GM19193 (cell line): Measurements from ENCODE around the gene RTN4R.

Experiments
- POLR2A ChIP-seq: IDR thresholded peaks from 4 replicates; pipeline ENCODE4 v1.6.1; 2011; ENCODE audit not compliant: insufficient read depth, insufficient read length; ENCODE audit errors: extremely low read depth

RTN4R gene

GRCh38 chr22:20226077-20226716 is 41.9 kb downstream of the RTN4R start:
- no peak for TF ChIP-seq POLR2A

DNA sequence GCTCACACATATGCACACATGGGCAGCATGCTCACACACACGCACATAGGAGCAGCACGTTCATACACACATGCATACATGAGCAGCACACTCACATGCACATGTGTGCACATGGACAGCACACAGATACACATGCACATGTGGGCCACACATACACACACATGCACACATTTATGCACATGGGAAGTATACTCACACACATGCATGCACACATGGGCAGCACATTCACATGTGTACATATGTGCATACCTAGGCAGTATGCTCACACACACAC is 42.5 kb downstream of the RTN4R start:
- TF ChIP-seq POLR2A, result no peak

DNA sequence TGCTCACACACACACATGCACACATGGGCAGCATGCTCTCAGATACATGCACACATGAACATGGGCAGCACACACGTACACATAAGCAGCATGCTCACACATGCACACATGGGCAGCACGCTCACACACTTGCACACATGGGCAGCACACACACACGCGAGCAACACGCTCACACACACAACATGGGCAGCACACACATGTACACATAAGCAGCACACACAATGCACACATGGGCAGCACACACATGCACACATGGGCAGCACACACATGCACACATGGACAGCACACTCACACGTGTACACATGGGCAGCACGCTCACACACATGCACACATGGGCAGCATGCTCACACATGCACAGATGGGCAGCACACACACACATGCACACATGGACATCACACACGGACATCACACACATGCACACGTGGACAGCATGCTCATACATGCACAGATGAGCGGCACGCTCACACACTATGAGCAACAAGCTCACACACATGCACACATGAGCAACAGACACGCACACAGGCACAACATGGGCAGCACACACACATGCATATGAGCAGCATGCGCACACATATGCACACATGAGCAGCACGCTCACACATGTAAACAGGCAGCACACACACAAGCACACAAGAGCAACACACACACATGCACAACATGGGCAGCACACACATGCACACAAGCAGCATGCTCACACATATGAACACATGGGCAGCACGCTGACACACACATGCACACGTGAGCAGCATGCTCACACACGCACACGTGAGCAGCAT is 43.0 kb downstream of the RTN4R start:
- no peak for TF ChIP-seq POLR2A

DNA sequence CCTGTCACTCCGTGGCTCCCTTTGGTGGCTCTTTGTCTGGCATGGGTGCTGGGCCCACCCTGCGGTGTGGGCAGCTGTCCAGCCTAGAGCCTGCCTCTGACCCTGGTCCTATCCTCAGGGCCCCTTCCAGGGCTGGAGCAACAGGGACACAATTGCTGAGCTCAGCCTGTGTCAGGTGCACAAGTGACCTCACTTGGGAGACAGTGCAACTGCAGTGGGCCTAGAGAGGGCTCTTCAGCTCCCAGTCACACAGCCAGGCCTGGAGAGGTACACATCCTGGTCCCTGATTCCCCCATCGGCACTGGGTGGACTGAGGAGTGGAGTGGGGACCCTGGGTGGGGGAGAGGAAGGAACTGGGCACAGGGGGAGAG is 43.9 kb downstream of the RTN4R start:
- TF ChIP-seq POLR2A, result no peak

GRCh38 chr22:20223421-20224255 is 44.5 kb downstream of the RTN4R start:
- TF ChIP-seq POLR2A, result no peak

GRCh38 chr22:20222764-20223420 is 45.2 kb downstream of the RTN4R start:
- no peak for TF ChIP-seq POLR2A

- TF ChIP-seq POLR2A, result no peak
These were observed 46.4 kb downstream of the RTN4R start for GRCh38 chr22:20221421-20222340.

- TF ChIP-seq POLR2A, result no peak
These were observed 47.5 kb downstream of the RTN4R start for GRCh38 chr22:20220629-20221026.

GRCh38 chr22:20219667-20220628 is 48.2 kb downstream of the RTN4R start:
- TF ChIP-seq POLR2A, result no peak

- TF ChIP-seq POLR2A, result no peak
These were observed 49.1 kb downstream of the RTN4R start for GRCh38 chr22:20218987-20219386.

DNA sequence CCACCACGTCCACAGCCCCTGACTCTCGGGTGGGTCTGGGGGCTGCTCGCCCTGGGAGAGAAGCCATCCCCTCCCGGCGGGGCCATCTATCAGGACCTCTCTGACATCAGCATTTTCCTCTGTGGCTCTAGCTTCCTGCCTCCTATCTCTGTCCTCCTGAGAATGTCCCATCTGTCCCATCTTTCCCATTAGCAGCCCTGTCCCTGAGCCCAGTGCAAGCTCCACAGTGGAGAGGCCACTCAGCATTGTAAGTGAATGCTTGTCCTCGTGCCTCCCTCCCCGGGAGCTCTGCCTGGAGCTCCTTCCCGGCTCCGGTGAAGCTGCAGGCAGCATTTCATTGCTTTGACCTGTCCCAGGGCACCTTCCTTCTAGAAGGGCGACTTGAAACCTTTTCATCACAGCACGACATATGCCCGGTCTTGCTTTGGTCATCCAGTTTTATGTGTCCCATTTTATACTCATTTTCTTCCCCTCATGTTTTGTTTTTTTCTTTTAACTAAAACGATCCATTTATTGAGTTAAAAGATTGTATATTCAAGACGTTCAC is 49.7 kb downstream of the RTN4R start:
- no peak for TF ChIP-seq POLR2A

DNA sequence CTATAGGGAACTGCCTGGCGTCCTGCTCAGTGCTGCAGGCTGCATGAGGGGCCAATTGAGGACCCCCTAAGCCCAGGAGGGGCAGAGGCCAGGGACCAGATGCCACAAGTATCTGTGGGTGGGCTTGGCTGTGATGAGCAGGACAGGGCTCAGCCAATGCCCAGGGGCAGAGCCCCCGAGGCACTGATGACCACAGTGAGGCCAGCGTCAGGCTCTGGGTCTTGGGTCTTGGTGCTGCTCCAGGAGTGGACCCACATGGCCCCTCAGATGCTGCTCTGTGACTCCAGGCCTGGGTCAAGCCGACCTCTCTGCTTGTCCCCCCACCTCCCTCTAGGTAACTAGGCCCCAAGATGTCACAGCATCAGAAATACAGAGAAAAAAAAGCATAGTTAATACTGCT is 50.6 kb downstream of the RTN4R start:
- no peak for TF ChIP-seq POLR2A
